Adrenal gland (tissue), 5 donors: Measurements from ENCODE around the gene GATAD2B.

ENCODE experiments used
- POLR2A ChIP-seq, 2 donors: fragments of 450-650 bp; IDR thresholded peaks; one replicate each; pipeline ENCODE4 v1.6.1; 2017; ENCODE audit warnings: antibody characterized with exemption in 2 of 2, mild to moderate bottlenecking in 2 of 2, moderate library complexity in 1 of 2
- TF ChIP-seq, protein P1 (sequence below), 6 experiments: fragments of 450-650 bp in 4 of 6; fragments of 200-600 bp in 2 of 6; sonication (generic) in 1 of 6; IDR thresholded peaks; 1 replicate in 5 of 6; 2 replicates in 1 of 6; pipeline versions ENCODE4 v1.5.1 to v1.8.0; 2016 to 2021; ENCODE audit warnings: antibody characterized with exemption in 6 of 6, mild to moderate bottlenecking in 2 of 6, moderate library complexity in 1 of 6
- donor health status: DM: no; HTN: no; CAD: no.

DNA sequence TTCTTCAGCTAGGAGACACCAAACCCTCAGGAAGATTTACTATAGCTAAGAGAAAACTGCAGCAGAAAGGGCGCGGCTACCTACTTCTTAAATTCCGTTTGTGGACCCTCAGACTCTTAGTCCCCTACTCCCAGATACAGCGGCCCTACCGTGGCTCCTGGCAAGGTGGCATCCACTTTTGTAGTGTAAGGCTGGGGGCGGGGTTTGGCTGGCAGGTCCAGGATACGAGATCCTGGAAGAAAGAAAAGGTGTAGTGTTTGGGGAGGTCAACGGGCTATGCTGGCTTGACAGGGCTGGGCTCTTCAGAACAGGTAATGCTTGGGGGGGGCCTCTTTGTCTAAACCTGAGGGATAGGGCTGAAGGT is 45.2 kb upstream of the GATAD2B start:
- TF ChIP-seq, protein P1, sequence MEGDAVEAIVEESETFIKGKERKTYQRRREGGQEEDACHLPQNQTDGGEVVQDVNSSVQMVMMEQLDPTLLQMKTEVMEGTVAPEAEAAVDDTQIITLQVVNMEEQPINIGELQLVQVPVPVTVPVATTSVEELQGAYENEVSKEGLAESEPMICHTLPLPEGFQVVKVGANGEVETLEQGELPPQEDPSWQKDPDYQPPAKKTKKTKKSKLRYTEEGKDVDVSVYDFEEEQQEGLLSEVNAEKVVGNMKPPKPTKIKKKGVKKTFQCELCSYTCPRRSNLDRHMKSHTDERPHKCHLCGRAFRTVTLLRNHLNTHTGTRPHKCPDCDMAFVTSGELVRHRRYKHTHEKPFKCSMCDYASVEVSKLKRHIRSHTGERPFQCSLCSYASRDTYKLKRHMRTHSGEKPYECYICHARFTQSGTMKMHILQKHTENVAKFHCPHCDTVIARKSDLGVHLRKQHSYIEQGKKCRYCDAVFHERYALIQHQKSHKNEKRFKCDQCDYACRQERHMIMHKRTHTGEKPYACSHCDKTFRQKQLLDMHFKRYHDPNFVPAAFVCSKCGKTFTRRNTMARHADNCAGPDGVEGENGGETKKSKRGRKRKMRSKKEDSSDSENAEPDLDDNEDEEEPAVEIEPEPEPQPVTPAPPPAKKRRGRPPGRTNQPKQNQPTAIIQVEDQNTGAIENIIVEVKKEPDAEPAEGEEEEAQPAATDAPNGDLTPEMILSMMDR (IDR thresholded peaks at IDR 0.05), result no peak
- TF ChIP-seq POLR2A (IDR thresholded peaks at IDR 0.05), result no peak
